Endothelial cell (in vitro differentiated cells): ENCODE results near the gene OLFML2A. TPM values are rescaled to one million over a fixed set of nuclear protein-coding genes. Genes with fewer than 3 reads are reported as not detected.
"Not testable (repeated sequence)": the region's sequence is repeated elsewhere in the genome, so short reads cannot be mapped to it uniquely, and the experiment has no call there.

Experiments used
- DNase-seq: peaks from one replicate; pipeline ENCODE4 v3.0.0; 2021; ENCODE audit warnings: low spot score
- H3K27ac Mint-ChIP-seq: one replicate; pipeline ENCODE4 v1.8.0; 2021; ENCODE audit warnings: mixed read lengths, inconsistent platforms; ENCODE audit not compliant: unreplicated experiment
- H3K27me3 Mint-ChIP-seq: one replicate; pipeline ENCODE4 v1.8.0; 2021; ENCODE audit warnings: mild to moderate bottlenecking, moderate library complexity, mixed read lengths, inconsistent platforms; ENCODE audit not compliant: unreplicated experiment
- H3K36me3 Mint-ChIP-seq: one replicate; pipeline ENCODE4 v1.8.0; 2021; ENCODE audit warnings: mild to moderate bottlenecking, low read depth, mixed read lengths, inconsistent platforms; ENCODE audit not compliant: unreplicated experiment
- H3K4me1 Mint-ChIP-seq: one replicate; pipeline ENCODE4 v1.8.0; 2021; ENCODE audit warnings: mild to moderate bottlenecking, mixed read lengths, inconsistent platforms; ENCODE audit not compliant: unreplicated experiment
- H3K4me3 Mint-ChIP-seq: one replicate; pipeline ENCODE4 v1.8.0; 2021; ENCODE audit warnings: mild to moderate bottlenecking, mixed read lengths, inconsistent platforms; ENCODE audit not compliant: unreplicated experiment
- H3K9me3 Mint-ChIP-seq: one replicate; pipeline ENCODE4 v1.8.0; 2021; ENCODE audit warnings: mixed read lengths, inconsistent platforms; ENCODE audit not compliant: unreplicated experiment
- CTCF ChIP-seq: fragments of 200-600 bp; sonication (generic); IDR thresholded peaks from one replicate; pipeline ENCODE4 v1.5.0; 2021; ENCODE audit warnings: antibody characterized with exemption; ENCODE audit not compliant: unreplicated experiment
- long read RNA-seq: library from polyadenylated mRNA; unstranded; transcript quantifications from one replicate; pipeline ENCODE4 v2.0.0, GENCODE V29; 2020; ENCODE audit not compliant: unreplicated experiment
- total RNA-seq: library from RNA; stranded (reverse); fragmentation: NEBNext Ultra II Directional; extraction: Animal tissue kit (Norgen Biotek cat#: 25700); gene quantifications from one replicate; pipeline ENCODE4 v1.2.1, GENCODE V29; 2021; ENCODE audit not compliant: unreplicated experiment

Gene OLFML2A
- total RNA-seq, result 18.2 TPM
- long read RNA-seq, result 0 reads

- peak; percentile 70 for TF ChIP-seq CTCF
- Mint-ChIP-seq H3K27me3 (peaks cover 14% of the 10 kb centered on the region), H3K36me3 (peaks cover 3% of the 10 kb centered on the region), H3K4me3 (peak within 1 kb of the TSS; percentile 91), H3K9me3 (no peaks in the 10 kb centered on the region), H3K4me1 (peaks cover 24% of the 10 kb centered on the region), H3K27ac (no peak within 1 kb of the TSS)
- DNase-seq, result peak; percentile 57
Measured at GRCh38 chr9:124776954-124777648, at the start of gene OLFML2A. OLFML2A (plus strand) TSS chr9:124777133; CDS start chr9:124777271, 138 bp downstream.

GRCh38 chr9:124730772-124731171, 46.2 kb upstream of the OLFML2A start:
- Mint-ChIP-seq H3K4me3 (no peak overlapping the region), H3K36me3 (no peaks in the 10 kb centered on the region), H3K9me3 (no peaks in the 10 kb centered on the region), H3K27me3 (peaks cover 1% of the 10 kb centered on the region), H3K27ac (no peak overlapping the region), H3K4me1 (peaks cover 11% of the 10 kb centered on the region)
- DNase-seq, result no peak
- no peak for TF ChIP-seq CTCF

- Mint-ChIP-seq H3K4me3 (no peak overlapping the region), H3K4me1 (peaks cover 11% of the 10 kb centered on the region), H3K27me3 (peaks cover 1% of the 10 kb centered on the region)
Measured at GRCh38 chr9:124733964-124734740, 42.8 kb upstream of the OLFML2A start.

GRCh38 chr9:124734741-124735083, 42.2 kb upstream of the OLFML2A start:
- not testable (repeated sequence) for DNase-seq, H3K4me3 Mint-ChIP-seq, H3K27me3 Mint-ChIP-seq, H3K27ac Mint-ChIP-seq, H3K36me3 Mint-ChIP-seq, H3K9me3 Mint-ChIP-seq
- H3K4me1 Mint-ChIP-seq, result peaks cover 11% of the 10 kb centered on the region

More at GRCh38 chr9:124733964-124734740, 42.8 kb upstream of the OLFML2A start:
- Mint-ChIP-seq H3K36me3 (no peaks in the 10 kb centered on the region), H3K9me3 (no peaks in the 10 kb centered on the region), H3K27ac (no peak overlapping the region)
- no peak for TF ChIP-seq CTCF
- no peak for DNase-seq

GRCh38 chr9:124735121-124735520, 41.8 kb upstream of the OLFML2A start:
- no peak for TF ChIP-seq CTCF
- Mint-ChIP-seq H3K36me3 (no peaks in the 10 kb centered on the region), H3K4me1 (peaks cover 11% of the 10 kb centered on the region), H3K27me3 (no peaks in the 10 kb centered on the region), H3K4me3 (no peak overlapping the region), H3K9me3 (no peaks in the 10 kb centered on the region), H3K27ac (no peak overlapping the region)
- no peak for DNase-seq

GRCh38 chr9:124738075-124738474, 38.9 kb upstream of the OLFML2A start:
- H3K4me3 Mint-ChIP-seq, result not testable (repeated sequence)

More at GRCh38 chr9:124738075-124738474, 38.9 kb upstream of the OLFML2A start:
- not testable (repeated sequence) for H3K36me3 Mint-ChIP-seq, H3K9me3 Mint-ChIP-seq, H3K27ac Mint-ChIP-seq, DNase-seq, H3K27me3 Mint-ChIP-seq
- peaks cover 11% of the 10 kb centered on the region for H3K4me1 Mint-ChIP-seq
